Epithelial cell of proximal tubule (primary cell): Measurements from ENCODE around the gene HBM. TPM values are rescaled to one million over a fixed set of nuclear protein-coding genes. Genes with fewer than 3 reads are reported as not detected.
A peak's percentile ranks its signal among the peaks of the same experiment; 100 is the strongest.
"Not testable (repeated sequence)": the region's sequence is repeated elsewhere in the genome, so short reads cannot be mapped to it uniquely, and the experiment has no call there.

ENCODE experiments used
- DNase-seq: peaks from one replicate; pipeline ENCODE4 v3.0.0-alpha.2; 2011; ENCODE audit warnings: low read depth
- H3K4me3 ChIP-seq: 2 replicates; pipeline ENCODE4 v1.5.1; 2011; ENCODE audit warnings: low read depth, mild to moderate bottlenecking, low read length
- total RNA-seq: library from RNA; depleted of rRNA; stranded (reverse); fragments of >200 nt; gene quantifications from 2 replicates; pipeline ENCODE4 v1.2.3, GENCODE V29; 2015
- TF ChIP-seq, protein P1 (sequence below): conservative IDR thresholded peaks from 2 replicates; pipeline ENCODE4 v1.5.1; 2012; ENCODE audit warnings: low read depth, mild to moderate bottlenecking, low read length

The HBM gene
- total RNA-seq, 1 donor from 2014 or later = not detected

DNA sequence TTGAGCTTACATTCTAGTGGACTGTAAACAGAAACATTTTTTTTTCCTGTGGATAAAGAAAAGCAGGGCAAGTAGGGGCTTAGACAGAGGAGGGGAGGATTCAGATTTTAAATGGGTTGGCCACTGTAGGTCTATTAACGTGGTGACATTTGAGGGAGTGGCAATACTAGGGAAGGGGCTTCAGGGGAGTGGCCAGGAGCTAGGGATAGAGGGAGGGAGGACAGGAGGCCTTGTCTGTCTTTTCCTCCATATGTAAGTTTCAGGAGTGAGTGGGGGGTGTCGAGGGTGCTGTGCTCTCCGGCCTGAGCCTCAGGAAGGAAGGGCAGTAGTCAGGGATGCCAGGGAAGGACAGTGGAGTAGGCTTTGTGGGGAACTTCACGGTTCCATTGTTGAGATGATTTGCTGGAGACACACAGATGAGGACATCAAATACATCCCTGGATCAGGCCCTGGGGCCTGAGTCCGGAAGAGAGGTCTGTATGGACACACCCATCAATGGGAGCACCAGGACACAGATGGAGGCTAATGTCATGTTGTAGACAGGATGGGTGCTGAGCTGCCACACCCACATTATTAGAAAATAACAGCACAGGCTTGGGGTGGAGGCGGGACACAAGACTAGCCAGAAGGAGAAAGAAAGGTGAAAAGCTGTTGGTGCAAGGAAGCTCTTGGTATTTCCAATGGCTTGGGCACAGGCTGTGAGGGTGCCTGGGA lies 6.5 kb upstream of the HBM start:
- no peak overlapping the region for H3K4me3 ChIP-seq
- DNase-seq = no peak
- TF ChIP-seq, protein P1, sequence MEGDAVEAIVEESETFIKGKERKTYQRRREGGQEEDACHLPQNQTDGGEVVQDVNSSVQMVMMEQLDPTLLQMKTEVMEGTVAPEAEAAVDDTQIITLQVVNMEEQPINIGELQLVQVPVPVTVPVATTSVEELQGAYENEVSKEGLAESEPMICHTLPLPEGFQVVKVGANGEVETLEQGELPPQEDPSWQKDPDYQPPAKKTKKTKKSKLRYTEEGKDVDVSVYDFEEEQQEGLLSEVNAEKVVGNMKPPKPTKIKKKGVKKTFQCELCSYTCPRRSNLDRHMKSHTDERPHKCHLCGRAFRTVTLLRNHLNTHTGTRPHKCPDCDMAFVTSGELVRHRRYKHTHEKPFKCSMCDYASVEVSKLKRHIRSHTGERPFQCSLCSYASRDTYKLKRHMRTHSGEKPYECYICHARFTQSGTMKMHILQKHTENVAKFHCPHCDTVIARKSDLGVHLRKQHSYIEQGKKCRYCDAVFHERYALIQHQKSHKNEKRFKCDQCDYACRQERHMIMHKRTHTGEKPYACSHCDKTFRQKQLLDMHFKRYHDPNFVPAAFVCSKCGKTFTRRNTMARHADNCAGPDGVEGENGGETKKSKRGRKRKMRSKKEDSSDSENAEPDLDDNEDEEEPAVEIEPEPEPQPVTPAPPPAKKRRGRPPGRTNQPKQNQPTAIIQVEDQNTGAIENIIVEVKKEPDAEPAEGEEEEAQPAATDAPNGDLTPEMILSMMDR = no peak

DNA sequence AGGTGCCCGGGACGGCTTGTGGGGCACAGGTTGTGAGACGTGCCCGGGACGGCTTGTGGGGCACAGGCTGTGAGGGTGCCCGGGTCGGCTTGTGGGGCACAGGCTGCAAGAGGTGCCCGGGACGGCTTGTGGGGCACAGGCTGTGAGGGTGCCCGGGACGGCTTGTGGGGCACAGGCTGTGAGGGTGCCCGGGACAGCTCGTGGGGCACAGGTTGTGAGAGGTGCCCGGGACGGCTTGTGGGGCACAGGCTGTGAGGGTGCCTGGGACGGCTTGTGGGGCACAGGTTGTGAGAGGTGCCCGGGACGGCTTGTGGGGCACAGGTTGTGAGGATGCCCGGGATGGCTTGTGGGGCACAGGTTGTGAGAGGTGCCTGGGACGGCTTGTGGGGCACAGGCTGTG lies 5.5 kb upstream of the HBM start:
- DNase-seq, H3K4me3 ChIP-seq: not testable (repeated sequence)

DNA sequence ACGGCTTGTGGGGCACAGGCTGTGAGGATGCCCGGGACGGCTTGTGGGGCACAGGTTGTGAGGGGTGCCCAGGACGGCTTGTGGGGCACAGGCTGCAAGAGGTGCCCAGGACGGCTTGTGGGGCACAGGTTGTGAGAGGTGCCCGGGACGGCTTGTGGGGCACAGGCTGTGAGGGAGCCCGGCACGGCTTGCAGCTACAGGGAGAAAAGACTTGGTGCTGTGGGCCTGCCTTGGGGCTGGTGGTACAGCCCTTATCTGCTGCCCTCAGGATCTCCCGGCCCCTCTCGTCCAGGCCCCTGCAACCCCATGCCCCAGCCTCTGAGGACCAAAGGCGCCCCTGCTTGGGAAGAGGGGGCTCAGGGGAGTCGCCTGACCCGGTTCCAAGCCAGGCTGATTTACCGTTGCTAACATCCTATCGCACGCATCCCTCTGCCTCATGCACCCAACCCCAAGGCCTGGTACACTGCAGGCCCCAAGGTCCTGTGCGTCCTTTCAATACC lies 5.0 kb upstream of the HBM start:
- H3K4me3 ChIP-seq = no peak overlapping the region
- TF ChIP-seq, protein P1 = no peak
- no peak for DNase-seq

DNA sequence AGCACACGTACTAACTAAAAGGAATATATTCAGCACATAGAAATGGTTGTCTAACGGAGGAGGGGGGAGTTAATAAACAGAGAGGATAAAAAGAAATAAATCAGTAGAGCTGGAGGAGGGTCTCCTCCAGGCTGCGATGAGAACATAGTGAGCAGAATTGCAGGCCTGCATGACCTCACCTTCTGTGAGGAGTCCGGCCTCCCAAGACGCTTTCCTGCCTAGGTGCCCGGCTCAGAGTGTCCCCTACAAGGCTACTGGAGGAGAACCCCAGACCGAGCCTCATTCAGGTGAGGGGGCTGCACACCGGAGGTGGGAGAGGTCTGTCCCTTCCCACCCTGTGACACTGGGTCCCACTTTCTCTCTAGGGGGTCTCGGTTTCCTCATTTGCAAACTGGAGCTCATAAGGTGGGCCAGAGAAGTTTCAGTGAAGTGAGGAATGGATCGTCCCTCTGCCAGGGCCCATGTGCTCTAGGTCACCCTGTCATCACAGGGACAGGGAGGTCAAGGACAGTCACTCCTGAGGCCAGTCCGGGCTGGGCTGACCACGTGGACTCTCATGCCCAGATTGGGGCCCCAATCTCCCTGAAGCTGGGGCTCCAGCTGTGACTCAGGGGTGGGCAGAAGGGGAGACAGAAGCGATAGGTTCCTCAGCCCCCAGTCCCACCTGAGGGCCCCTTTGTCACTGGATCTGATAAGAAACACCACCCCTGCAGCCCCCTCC lies 3.3 kb upstream of the HBM start:
- TF ChIP-seq, protein P1 = no peak
- no peak overlapping the region for H3K4me3 ChIP-seq
- no peak for DNase-seq

DNA sequence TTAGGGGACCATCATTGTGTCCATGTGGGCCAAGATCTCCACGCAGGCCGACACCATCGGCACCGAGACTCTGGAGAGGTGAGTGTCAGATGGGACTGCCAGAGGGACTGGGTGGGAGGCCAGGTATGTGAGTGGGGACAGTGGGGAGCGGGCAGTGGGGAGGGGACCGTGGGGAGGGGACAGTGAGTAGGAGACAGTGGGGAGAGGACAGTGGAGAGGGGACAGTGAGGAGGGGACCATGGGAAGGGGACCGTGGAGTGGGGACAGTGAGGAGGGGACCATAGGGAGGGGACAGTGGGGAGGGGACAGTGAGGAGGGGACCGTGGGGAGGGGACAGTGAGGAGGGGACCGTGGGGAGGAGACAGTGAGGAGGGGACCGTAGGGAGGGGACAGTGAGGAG lies 2.6 kb upstream of the HBM start:
- not testable (repeated sequence) for H3K4me3 ChIP-seq, DNase-seq

DNA sequence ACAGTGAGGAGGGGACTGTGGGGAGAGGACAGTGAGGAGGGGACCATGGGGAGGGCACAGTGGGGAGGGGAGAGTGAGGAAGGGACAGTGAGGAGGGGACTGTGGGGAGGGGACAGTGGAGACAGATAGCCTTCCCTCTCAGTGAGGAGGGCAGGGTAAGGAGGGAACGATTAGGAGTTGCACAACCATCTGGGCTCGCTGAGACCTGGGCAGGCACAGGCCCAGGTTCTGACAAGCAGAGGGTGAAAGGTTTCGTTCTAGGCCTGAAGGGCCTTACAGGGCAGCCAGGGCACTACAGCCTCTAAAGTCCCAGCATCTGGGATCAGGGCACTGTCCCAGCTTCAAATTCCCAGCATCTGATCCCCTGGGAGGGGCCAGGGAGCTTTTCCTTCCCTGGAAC lies 2.1 kb upstream of the HBM start:
- not testable (repeated sequence) for H3K4me3 ChIP-seq, DNase-seq

DNA sequence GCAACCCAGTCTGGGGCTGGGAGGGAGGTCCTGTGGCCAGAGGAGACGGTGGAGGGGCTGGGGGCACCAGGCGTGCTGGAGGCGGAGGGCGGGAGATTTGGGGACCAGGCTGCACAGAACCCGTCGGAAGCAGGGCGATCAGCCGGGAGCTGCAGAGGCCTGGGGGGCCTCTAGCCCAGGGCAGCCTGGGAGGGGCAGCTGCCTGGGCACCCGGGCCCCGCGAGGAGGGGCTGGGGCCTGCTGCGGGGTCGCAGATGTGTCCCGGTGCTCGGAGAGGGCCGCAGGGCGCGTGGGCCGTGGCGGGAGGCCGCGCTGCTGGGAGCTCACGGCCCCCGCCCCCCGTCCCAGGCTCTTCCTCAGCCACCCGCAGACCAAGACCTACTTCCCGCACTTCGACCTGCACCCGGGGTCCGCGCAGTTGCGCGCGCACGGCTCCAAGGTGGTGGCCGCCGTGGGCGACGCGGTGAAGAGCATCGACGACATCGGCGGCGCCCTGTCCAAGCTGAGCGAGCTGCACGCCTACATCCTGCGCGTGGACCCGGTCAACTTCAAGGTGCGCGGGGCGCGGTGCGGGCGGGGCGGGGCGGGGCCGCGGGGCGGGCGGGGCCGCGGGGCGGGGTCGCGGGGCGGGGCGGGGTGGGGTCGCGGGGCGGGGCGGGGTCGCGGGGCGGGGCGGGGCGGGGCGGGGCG lies 1.5 kb upstream of the HBM start:
- DNase-seq, H3K4me3 ChIP-seq: not testable (repeated sequence)

DNA sequence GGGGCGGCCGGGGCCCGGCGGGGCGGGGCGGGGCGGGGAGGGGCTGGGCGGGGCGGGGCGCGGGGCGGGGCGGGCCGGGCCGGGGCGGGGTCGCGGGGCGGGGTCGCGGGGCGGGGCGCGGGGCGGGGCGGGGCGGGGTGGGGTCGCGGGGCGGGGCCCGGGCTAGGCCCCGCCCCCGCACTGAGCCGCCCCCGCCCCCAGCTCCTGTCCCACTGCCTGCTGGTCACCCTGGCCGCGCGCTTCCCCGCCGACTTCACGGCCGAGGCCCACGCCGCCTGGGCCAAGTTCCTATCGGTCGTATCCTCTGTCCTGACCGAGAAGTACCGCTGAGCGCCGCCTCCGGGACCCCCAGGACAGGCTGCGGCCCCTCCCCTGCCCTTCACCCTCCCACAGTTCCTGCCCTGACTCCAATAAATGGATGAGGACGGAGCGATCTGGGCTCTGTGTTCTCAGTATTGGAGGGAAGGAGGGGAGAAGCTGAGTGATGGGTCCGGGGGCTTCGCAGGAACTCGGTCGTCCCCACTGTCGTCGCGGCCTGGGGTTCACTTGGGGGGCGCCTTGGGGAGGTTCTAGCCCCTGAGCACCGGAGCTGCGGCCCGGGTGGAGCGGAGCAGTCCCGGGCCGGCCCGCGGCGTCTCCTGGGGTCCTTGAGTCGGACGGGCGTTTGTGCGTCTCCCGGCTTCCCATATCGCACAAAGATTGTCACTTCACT lies 795 bp upstream of the HBM start:
- H3K4me3 ChIP-seq = peak overlapping the region; percentile 6
- TF ChIP-seq, protein P1 = no peak
- DNase-seq = no peak
